Astrocyte (in vitro differentiated cells and primary cell): Measurements from ENCODE around the gene MFSD6. TPM values are rescaled to one million over a fixed set of nuclear protein-coding genes. Genes with fewer than 3 reads are reported as not detected.

Experiments used
- DNase-seq: peaks from one replicate; pipeline ENCODE4 v3.0.0-alpha.2; 2010; ENCODE audit warnings: low read depth
- FAIRE-seq: peaks from 2 replicates; lab custom pipeline; 2011; peaks lifted over from hg19 to GRCh38; lab: Jason Lieb, UNC
- H2AFZ ChIP-seq: 2 replicates; pipeline ENCODE4 v1.6.0; 2012; ENCODE audit warnings: low read depth, low read length, inconsistent platforms
- H3K27ac ChIP-seq: 2 replicates; pipeline ENCODE4 v1.5.1; 2011; ENCODE audit warnings: low read depth, low read length, inconsistent platforms
- H3K27me3 ChIP-seq: 2 replicates; pipeline ENCODE4 v1.6.0; 2011; ENCODE audit warnings: low read length, inconsistent platforms; ENCODE audit not compliant: insufficient read depth
- H3K36me3 ChIP-seq: 2 replicates; pipeline ENCODE4 v1.5.1; 2011; ENCODE audit warnings: low read length, inconsistent platforms; ENCODE audit not compliant: insufficient read depth
- H3K4me1 ChIP-seq: 2 replicates; pipeline ENCODE4 v1.5.1; 2011; ENCODE audit warnings: low read length, inconsistent platforms; ENCODE audit not compliant: insufficient read depth
- H3K4me2 ChIP-seq: 2 replicates; pipeline ENCODE4 v1.6.0; 2012; ENCODE audit warnings: low read length, inconsistent platforms
- H3K4me3 ChIP-seq: 2 replicates; pipeline ENCODE4 v1.5.1; 2011; ENCODE audit warnings: low read depth, mild to moderate bottlenecking, low read length, inconsistent platforms; ENCODE audit not compliant: insufficient read depth
- H3K79me2 ChIP-seq: 2 replicates; pipeline ENCODE4 v1.6.0; 2012; ENCODE audit warnings: mild to moderate bottlenecking, low read length, inconsistent platforms; ENCODE audit not compliant: insufficient read depth
- H3K9ac ChIP-seq: 2 replicates; pipeline ENCODE4 v1.6.0; 2012; ENCODE audit warnings: mild to moderate bottlenecking, low read length, inconsistent platforms
- H3K9me3 ChIP-seq: 2 replicates; pipeline ENCODE4 v1.5.1; 2012; ENCODE audit warnings: low read depth, mild to moderate bottlenecking, low read length, inconsistent platforms; ENCODE audit not compliant: insufficient read depth
- H4K20me1 ChIP-seq: 2 replicates; pipeline ENCODE4 v1.6.0; 2012; ENCODE audit warnings: low read length, inconsistent platforms; ENCODE audit not compliant: insufficient read depth
- H3K27ac Mint-ChIP-seq: one replicate; pipeline ENCODE4 v1.8.0; 2021; ENCODE audit warnings: mild to moderate bottlenecking, mixed read lengths; ENCODE audit not compliant: unreplicated experiment
- H3K27me3 Mint-ChIP-seq: one replicate; pipeline ENCODE4 v1.8.0; 2021; ENCODE audit warnings: low read depth, mixed read lengths; ENCODE audit not compliant: unreplicated experiment
- H3K36me3 Mint-ChIP-seq: one replicate; pipeline ENCODE4 v1.8.0; 2021; ENCODE audit warnings: low read depth, mixed read lengths; ENCODE audit not compliant: unreplicated experiment
- H3K4me1 Mint-ChIP-seq: one replicate; pipeline ENCODE4 v1.8.0; 2021; ENCODE audit warnings: low read depth, mixed read lengths; ENCODE audit not compliant: unreplicated experiment
- H3K4me3 Mint-ChIP-seq: one replicate; pipeline ENCODE4 v1.8.0; 2021; ENCODE audit warnings: mild to moderate bottlenecking, moderate library complexity, mixed read lengths; ENCODE audit not compliant: unreplicated experiment
- H3K9me3 Mint-ChIP-seq: one replicate; pipeline ENCODE4 v1.8.0; 2021; ENCODE audit warnings: mild to moderate bottlenecking, mixed read lengths; ENCODE audit not compliant: unreplicated experiment
- EZH2 ChIP-seq: IDR thresholded peaks from 2 replicates; pipeline ENCODE4 v1.6.1; 2012; ENCODE audit warnings: mild to moderate bottlenecking, low read length, inconsistent platforms; ENCODE audit not compliant: insufficient read depth
- total RNA-seq: library from RNA; stranded (reverse); gene quantifications from 2 replicates; pipeline ENCODE4 v1.2.1, GENCODE V29; 2021
- TF ChIP-seq, protein P1 (sequence below): IDR thresholded peaks from 2 replicates; pipeline ENCODE4 v1.5.1; 2011; ENCODE audit warnings: low read depth, mild to moderate bottlenecking, inconsistent platforms, low read length, moderate library complexity; ENCODE audit not compliant: insufficient read depth

The MFSD6 gene
- total RNA-seq, 1 donor from 2014 or later, result 2.7 TPM

DNA sequence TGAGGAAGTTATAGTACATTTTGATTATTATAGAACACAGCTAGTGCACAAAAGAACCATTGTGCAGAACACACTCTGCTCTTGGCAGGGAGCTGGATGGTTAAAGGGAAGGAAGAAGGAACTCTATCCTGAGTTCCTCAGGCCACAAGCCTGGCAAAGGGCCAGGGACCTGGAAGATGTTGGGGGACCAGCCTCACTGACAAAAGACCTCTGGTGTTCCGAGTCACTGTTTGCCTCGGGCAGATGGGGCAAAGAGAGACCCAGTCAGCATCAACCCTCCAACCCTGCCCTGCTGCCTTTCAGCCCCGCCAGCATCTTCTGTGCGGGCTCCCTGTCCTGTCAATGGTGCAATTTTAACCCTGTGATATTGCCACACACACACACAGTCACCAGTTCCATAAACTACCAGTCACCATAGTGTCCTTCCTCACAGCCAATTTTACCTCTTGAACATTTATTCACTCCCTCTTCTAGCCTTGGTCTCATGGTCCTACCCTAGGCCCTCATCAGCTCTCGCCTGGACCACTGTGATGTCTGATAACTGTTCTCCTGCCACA, 104.5 kb downstream of the MFSD6 start:
- no peak overlapping the region for H3K4me3 ChIP-seq
- H3K9me3 ChIP-seq, result no peaks in the 10 kb centered on the region
- H2AFZ ChIP-seq, result no peak overlapping the region
- Mint-ChIP-seq H3K9me3 (no peaks in the 10 kb centered on the region), H3K4me1 (no peaks in the 10 kb centered on the region), H3K4me3 (no peak overlapping the region), H3K27ac (no peak overlapping the region), H3K36me3 (no peaks in the 10 kb centered on the region), H3K27me3 (no peaks in the 10 kb centered on the region)
- no peaks in the 10 kb centered on the region for H3K36me3 ChIP-seq
- no peak overlapping the region for H3K4me2 ChIP-seq
- H4K20me1 ChIP-seq, result no peaks in the 10 kb centered on the region
- no peak for DNase-seq
- H3K79me2 ChIP-seq, result no peaks in the 10 kb centered on the region
- H3K9ac ChIP-seq, result no peak overlapping the region
- no peak for TF ChIP-seq EZH2
- TF ChIP-seq, protein P1, sequence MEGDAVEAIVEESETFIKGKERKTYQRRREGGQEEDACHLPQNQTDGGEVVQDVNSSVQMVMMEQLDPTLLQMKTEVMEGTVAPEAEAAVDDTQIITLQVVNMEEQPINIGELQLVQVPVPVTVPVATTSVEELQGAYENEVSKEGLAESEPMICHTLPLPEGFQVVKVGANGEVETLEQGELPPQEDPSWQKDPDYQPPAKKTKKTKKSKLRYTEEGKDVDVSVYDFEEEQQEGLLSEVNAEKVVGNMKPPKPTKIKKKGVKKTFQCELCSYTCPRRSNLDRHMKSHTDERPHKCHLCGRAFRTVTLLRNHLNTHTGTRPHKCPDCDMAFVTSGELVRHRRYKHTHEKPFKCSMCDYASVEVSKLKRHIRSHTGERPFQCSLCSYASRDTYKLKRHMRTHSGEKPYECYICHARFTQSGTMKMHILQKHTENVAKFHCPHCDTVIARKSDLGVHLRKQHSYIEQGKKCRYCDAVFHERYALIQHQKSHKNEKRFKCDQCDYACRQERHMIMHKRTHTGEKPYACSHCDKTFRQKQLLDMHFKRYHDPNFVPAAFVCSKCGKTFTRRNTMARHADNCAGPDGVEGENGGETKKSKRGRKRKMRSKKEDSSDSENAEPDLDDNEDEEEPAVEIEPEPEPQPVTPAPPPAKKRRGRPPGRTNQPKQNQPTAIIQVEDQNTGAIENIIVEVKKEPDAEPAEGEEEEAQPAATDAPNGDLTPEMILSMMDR, result no peak
- H3K27ac ChIP-seq, result no peak overlapping the region
- no peaks in the 10 kb centered on the region for H3K27me3 ChIP-seq
- no peaks in the 10 kb centered on the region for H3K4me1 ChIP-seq
- no peak for FAIRE-seq

DNA sequence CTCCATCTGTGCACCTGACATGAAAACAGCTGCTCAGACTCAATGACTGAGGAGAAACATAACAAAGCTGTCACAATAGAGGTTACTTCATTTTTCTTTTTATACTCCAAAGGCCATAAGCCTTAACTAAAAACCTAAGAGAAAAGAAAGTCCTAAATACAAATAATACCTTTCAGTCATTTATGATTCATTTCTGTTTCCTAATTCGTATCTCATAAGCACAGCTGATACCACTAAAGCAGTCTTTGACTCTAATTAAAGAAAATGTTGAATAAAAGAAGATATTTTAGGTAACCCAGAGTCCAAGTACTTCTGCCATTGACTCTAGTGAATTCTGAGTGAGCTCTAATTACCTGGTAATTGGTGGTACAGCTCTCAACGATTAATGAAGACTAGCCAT, 105.7 kb downstream of the MFSD6 start:
- H4K20me1 ChIP-seq, result no peaks in the 10 kb centered on the region
- H3K4me3 Mint-ChIP-seq, result no peak overlapping the region
- no peaks in the 10 kb centered on the region for H3K4me1 ChIP-seq
- H2AFZ ChIP-seq, result no peak overlapping the region
- H3K27me3 ChIP-seq, result no peaks in the 10 kb centered on the region
- H3K4me3 ChIP-seq, result no peak overlapping the region
- no peaks in the 10 kb centered on the region for H3K36me3 ChIP-seq
- no peak overlapping the region for H3K27ac Mint-ChIP-seq
- no peaks in the 10 kb centered on the region for H3K9me3 Mint-ChIP-seq
- H3K4me2 ChIP-seq, result no peak overlapping the region
- H3K27me3 Mint-ChIP-seq, result no peaks in the 10 kb centered on the region
- H3K9ac ChIP-seq, result no peak overlapping the region
- H3K36me3 Mint-ChIP-seq, result no peaks in the 10 kb centered on the region
- H3K27ac ChIP-seq, result no peak overlapping the region
- H3K9me3 ChIP-seq, result no peaks in the 10 kb centered on the region
- DNase-seq (no peak), FAIRE-seq (no peak)
- H3K79me2 ChIP-seq, result no peaks in the 10 kb centered on the region
- TF ChIP-seq EZH2, result no peak
- TF ChIP-seq, protein P1, result no peak
- no peaks in the 10 kb centered on the region for H3K4me1 Mint-ChIP-seq

DNA sequence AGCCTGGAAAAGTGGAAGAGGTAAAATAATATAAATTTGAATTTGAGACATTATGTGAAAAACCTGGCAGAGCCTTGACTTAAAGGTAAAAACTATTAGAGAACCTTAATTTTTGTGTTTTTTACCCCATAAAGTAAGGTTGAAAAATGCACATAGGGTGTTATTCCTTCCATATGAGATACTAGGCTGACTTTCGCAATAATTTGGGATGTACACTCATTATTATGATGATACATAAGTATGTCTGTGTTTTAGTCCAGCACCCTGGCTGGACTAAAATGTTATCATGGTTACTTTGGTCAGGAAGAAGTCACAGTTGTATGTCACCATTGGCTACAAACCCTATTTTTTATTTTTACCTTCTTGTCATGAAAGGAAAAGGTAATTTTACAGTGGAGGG, 106.5 kb downstream of the MFSD6 start:
- DNase-seq (no peak), FAIRE-seq (no peak)
- Histone ChIP-seq H3K4me2 (no peak overlapping the region), H3K27me3 (no peaks in the 10 kb centered on the region), H3K9ac (no peak overlapping the region), H3K9me3 (no peaks in the 10 kb centered on the region), H3K4me1 (no peaks in the 10 kb centered on the region), H2AFZ (no peak overlapping the region), H3K4me3 (no peak overlapping the region), H4K20me1 (no peaks in the 10 kb centered on the region), H3K79me2 (no peaks in the 10 kb centered on the region), H3K27ac (no peak overlapping the region), H3K36me3 (no peaks in the 10 kb centered on the region)
- Mint-ChIP-seq H3K4me3 (no peak overlapping the region), H3K27me3 (peaks cover 2% of the 10 kb centered on the region), H3K36me3 (no peaks in the 10 kb centered on the region), H3K9me3 (no peaks in the 10 kb centered on the region), H3K27ac (no peak overlapping the region), H3K4me1 (no peaks in the 10 kb centered on the region)
- no peak for TF ChIP-seq EZH2
- TF ChIP-seq, protein P1, result no peak
